ENCODE results near the gene SLC2A4. TPM values are rescaled to one million over a fixed set of nuclear protein-coding genes. Genes with fewer than 3 reads are reported as not detected.

Gene SLC2A4
- total RNA-seq, 1 donor from 2014 or later: 6.1 TPM

- Mint-ChIP-seq H3K27me3 (ENCODE audit: low read depth) (peaks cover 16% of the 10 kb centered on the region), H3K4me3 (peak overlapping the region; percentile 84), H3K4me1 (peaks cover 32% of the 10 kb centered on the region), H3K27ac (ENCODE audit: unreplicated experiment) (no peak overlapping the region), H3K36me3 (ENCODE audit: low read depth) (peaks cover 23% of the 10 kb centered on the region), H3K9me3 (no peaks in the 10 kb centered on the region)
- TF ChIP-seq CTCF (conservative IDR thresholded peaks at IDR 0.05): no peak
- no peak for DNase-seq (ENCODE audit: low read depth, low spot score)
Measured at GRCh38 chr17:7254511-7254910, 27.0 kb upstream of the SLC2A4 start.

- Mint-ChIP-seq H3K27me3 (ENCODE audit: low read depth) (peaks cover 38% of the 10 kb centered on the region), H3K9me3 (no peaks in the 10 kb centered on the region), H3K4me1 (peaks cover 15% of the 10 kb centered on the region), H3K4me3 (peak overlapping the region; percentile 53), H3K36me3 (ENCODE audit: low read depth) (peaks cover 22% of the 10 kb centered on the region), H3K27ac (ENCODE audit: unreplicated experiment) (no peak overlapping the region)
- no peak for DNase-seq (ENCODE audit: low read depth, low spot score)
- no peak for TF ChIP-seq CTCF (conservative IDR thresholded peaks at IDR 0.05)
Measured at GRCh38 chr17:7256766-7257456, 24.6 kb upstream of the SLC2A4 start.

GRCh38 chr17:7258731-7259554 lies 22.6 kb upstream of the SLC2A4 start:
- Mint-ChIP-seq H3K27me3 (ENCODE audit: low read depth) (peaks cover 58% of the 10 kb centered on the region), H3K4me3 (peak overlapping the region; percentile 19), H3K27ac (ENCODE audit: unreplicated experiment) (no peak overlapping the region), H3K9me3 (no peaks in the 10 kb centered on the region), H3K36me3 (ENCODE audit: low read depth) (peaks cover 17% of the 10 kb centered on the region), H3K4me1 (peaks cover 11% of the 10 kb centered on the region)
- DNase-seq (ENCODE audit: low read depth, low spot score): no peak
- TF ChIP-seq CTCF (conservative IDR thresholded peaks at IDR 0.05): no peak

GRCh38 chr17:7259555-7259889 lies 22.0 kb upstream of the SLC2A4 start:
- H3K27me3 Mint-ChIP-seq (ENCODE audit: low read depth): peaks cover 64% of the 10 kb centered on the region
- peaks cover 17% of the 10 kb centered on the region for H3K36me3 Mint-ChIP-seq (ENCODE audit: low read depth)
- H3K9me3 Mint-ChIP-seq: no peaks in the 10 kb centered on the region
- H3K27ac Mint-ChIP-seq (ENCODE audit: unreplicated experiment): no peak overlapping the region
- H3K4me1 Mint-ChIP-seq: peaks cover 13% of the 10 kb centered on the region
- DNase-seq (ENCODE audit: low read depth, low spot score): no peak
- no peak for TF ChIP-seq CTCF (conservative IDR thresholded peaks at IDR 0.05)
- peak overlapping the region; percentile 1 for H3K4me3 Mint-ChIP-seq

GRCh38 chr17:7260151-7260550 lies 21.4 kb upstream of the SLC2A4 start:
- Mint-ChIP-seq H3K9me3 (no peaks in the 10 kb centered on the region), H3K4me1 (peaks cover 13% of the 10 kb centered on the region), H3K27me3 (ENCODE audit: low read depth) (peaks cover 70% of the 10 kb centered on the region), H3K27ac (ENCODE audit: unreplicated experiment) (no peak overlapping the region), H3K36me3 (ENCODE audit: low read depth) (peaks cover 13% of the 10 kb centered on the region), H3K4me3 (no peak overlapping the region)
- DNase-seq (ENCODE audit: low read depth, low spot score): no peak
- TF ChIP-seq CTCF (conservative IDR thresholded peaks at IDR 0.05): no peak

Measured in neural crest cell (in vitro differentiated cells).